T47D (cell line): ENCODE data around the gene TKFC.

ENCODE experiments used
- DNase-seq, 2 experiments: peaks; one replicate each; pipeline versions ENCODE4 v3.0.0 to v3.0.0-alpha.2; 2011 to 2012; ENCODE audit warnings: low read depth in 1 of 2, low spot score in 1 of 2
- JUND ChIP-seq: IDR thresholded peaks from 2 replicates; pipeline ENCODE4 v1.6.1; 2012; ENCODE audit warnings: low read depth
- in situ Hi-C: cut with HindIII; loops from 2 replicates; pipeline ENCODE4 v1.10.0; 2016; ENCODE audit warnings: low sequenced_read_pairs, low pct_unique_long_range_greater_than_20kb

Gene TKFC

DNA sequence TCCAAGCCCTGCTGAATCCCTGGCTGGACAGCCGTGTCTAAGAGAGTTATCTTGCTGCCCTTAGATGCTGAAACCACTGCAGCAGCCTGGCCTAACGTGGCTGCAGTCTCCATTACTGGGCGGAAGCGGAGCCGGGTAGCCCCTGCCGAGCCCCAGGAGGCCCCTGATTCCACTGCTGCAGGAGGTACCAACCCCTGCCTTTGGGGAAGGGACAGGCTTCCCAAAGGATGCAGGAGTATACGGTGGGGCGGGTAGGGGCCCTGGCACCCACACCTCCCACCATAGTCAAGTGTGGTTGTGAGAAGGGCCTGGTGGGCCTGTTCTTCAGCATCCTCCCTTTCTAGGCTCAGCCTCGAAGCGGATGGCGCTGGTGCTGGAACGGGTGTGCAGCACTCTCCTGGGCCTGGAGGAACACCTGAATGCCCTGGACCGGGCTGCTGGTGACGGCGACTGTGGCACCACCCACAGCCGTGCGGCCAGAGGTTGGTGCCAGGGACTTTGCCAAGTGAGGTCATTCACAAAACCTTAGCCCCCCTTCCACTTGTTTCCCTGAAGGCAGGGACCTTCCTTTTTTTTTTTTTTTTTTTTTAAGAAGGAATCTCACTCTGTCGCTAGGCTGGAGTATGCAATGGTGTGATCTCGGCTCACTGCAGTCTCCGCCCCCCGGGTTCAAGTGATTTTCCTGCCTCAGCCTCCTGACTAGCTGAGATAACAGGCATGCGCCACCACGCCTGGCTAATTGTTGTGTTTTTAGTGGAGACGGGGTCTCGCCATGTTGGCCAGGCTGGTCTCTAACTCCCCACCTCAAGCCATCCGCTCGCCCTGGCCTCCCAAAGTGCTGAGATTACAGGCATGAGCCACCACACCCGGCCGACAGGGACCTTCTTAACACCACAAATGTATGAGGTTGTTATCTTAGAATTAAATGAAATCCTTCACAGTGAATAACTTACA is 11.0 kb downstream of the TKFC start:
- no peak for DNase-seq
- no peak for TF ChIP-seq JUND
- in situ Hi-C loops: no loop called here

DNA sequence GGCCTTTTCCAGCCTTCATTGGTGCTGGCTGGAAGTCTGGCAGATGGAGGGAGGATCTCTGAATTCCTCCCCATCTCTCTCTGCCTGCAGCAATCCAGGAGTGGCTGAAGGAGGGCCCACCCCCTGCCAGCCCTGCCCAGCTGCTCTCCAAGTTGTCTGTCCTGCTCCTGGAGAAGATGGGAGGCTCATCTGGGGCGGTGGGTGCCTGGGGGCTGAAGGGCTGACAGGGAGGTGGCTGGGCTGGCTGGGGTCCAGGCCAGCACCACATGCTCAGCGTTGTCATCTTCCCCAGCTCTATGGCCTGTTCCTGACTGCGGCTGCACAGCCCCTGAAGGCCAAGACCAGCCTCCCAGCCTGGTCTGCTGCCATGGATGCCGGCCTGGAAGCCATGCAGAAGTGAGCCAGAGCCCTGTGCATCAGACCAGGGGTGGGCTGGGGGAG is 12.2 kb downstream of the TKFC start:
- DNase-seq: no peak
- no peak for TF ChIP-seq JUND
- in situ Hi-C loops: no loop called here

DNA sequence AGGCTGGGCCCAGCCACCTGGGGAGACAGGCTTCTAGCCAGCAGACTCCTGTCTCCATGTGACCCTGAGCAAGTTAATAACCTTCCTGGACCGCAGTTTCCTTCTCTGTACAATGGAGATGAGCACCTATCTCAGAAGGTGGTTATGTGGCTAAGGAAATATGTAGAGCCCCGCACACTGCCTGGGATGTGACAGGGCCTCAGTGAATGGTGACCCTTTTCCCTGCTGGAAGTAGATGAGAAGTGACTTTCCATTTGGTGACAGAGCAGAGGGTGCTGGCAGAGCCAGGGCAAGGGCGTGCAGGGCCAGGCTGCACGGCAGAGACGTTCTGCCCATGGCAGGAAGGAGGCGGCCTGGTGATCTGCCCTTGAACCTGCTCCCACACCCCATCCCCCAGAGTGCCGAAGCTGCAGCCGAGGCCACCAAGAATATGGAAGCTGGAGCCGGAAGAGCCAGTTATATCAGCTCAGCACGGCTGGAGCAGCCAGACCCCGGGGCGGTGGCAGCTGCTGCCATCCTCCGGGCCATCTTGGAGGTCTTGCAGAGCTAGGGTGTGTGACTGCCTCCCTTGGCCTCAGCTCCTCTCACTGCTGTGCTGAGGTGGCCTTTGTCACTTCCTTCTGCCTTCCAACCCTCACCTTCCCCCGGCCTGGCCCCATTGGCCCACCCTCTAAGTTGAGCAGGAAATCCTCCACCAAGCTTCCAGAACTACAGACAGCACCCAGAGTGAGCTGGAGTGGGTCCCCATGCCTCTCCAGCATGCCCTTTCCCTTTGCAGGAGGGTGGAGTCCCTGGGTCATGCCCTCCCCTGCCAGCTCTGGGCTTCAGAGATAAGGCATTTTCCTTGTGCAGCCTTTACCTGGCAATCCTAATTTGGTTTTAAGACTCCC is 13.2 kb downstream of the TKFC start:
- no peak for TF ChIP-seq JUND
- peak in 1 of 2 experiments; percentile 53 for DNase-seq
- in situ Hi-C loops: no loop called here

DNA sequence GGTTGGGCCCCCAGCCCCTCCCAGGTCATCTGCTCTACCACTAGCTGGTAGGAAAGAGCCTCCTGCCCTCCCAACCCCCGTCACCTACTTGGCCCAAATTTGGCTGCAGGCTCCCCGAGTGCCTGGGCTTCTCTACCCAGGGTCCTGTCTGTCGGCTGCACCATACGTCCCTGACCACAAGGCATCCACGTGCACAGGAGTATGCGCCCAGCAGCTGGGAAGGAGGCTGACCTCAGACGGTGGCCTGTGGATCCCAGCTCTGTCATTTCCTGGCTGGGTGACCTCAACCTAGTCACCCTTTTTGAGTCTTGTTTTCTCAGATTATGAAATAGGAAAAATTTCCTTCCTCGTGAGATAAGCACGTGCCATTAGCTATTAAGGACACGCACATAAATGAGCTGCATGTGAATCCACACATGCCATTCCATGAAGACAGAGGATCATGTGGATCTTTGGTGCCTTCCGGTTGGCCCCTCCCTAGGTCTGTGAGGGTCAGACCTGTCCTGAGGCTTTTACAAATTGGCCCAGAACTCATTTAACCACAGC is 15.0 kb downstream of the TKFC start:
- in situ Hi-C loops: no loop called here
- no peak for DNase-seq
- TF ChIP-seq JUND: no peak

DNA sequence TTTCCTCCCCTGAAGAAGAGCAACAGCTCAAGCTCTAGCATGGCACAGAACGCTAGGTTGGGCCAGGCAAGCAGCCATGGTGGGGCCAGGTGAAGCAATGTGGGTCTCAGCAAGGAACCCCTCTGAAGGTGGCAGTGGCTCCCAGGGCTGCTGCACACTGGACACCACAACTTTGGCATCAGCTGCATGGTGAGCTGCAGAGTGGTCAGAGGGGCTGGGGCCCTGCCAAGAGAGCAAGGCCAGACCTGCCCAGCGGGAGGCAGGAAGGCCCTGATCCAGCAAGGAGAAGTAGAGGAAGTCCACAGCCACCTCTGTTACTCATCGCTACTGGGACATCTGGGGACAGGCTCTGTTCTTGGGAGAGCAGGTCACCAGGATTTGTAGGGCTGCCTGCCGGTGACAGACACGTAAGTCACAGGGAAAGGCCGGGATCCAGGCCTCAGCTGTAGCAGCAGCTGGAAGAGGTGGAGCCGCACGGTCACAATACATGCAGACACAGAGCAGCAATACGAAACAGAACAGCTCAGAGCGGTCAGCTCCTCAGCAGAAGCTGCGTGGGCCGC is 16.2 kb downstream of the TKFC start:
- peak in 1 of 2 experiments; percentile 23 for DNase-seq
- in situ Hi-C loops: no loop called here
- TF ChIP-seq JUND: no peak

DNA sequence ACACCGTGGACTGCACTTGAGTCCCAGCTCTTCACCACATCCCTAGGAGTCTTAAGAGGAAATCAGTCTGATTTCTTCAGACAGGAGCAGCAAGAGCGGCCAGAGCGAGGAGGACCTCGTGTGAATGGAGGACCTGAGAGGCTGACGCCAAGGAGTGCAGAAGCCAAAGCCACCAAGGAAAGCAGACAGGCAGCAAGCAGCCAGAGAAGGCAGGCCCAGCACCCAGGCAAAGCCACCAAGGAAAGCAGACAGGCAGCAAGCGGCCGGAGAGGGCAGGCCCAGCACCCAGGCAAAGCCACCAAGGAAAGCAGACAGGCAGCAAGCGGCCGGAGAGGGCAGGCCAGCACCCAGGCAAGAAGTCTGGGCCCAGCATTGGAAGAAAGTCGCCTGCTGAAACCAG is 16.9 kb downstream of the TKFC start:
- no peak for TF ChIP-seq JUND
- no peak for DNase-seq
- in situ Hi-C loops: no loop called here

DNA sequence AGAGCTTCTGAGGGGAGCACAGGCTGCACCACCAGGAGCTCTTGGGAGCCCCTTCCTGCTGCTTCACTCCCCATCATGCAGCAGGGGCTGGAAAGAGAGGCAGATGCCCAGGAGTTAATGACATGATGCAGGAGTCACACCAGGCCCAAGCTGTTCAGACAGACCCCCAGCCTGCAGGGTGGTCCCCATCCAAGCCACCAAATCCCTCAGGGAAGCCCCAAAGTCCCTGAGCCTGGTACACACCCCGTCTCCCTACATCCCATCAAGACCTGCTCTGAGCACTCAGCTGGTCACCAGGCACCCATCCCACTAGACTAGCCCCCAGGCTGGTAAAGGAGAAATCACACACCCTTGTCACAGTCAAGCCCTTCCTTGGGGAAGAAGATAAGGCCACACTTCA is 17.3 kb downstream of the TKFC start:
- TF ChIP-seq JUND: no peak
- no peak for DNase-seq
- in situ Hi-C loops: no loop called here

DNA sequence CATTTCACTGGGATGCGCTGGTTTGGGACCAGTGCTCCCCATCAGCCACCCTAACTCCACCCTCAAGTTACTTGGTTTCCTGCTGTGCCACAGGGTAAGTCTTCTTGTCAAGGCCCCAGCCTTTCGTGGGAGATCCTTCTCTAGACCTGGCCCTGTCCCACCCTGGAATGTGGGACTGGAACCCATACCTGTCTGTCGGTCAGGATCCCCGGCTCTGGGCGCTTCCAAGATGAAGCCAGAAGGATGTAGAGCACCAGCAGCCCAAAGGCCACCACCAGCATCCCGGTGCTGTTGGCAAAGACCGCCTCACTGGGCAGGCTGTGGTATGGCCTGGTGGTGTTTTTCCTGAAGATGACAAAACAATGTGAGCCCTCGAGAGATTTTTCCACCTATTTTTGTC is 17.8 kb downstream of the TKFC start:
- no peak for DNase-seq
- in situ Hi-C loops: no loop called here
- TF ChIP-seq JUND: no peak

DNA sequence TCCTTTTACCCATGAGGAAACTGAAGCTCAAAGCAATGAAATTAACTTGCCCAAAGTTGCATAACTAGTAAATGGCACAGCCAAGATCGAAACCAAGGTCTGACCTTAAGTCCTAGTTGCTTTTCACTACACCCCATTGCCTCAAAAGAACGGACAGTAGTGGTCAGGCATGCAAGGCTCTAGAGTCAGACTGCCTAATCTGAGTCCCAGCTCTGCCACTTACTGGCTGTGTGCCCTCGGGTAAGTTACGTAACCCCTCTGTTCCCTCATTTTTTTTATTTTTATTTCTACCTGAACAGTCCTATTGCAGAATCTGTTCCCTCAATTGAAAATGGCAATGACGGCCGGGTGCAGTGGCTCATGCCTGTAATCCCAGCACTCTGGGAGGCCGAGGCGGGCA is 19.0 kb downstream of the TKFC start:
- TF ChIP-seq JUND: no peak
- DNase-seq: no peak
- in situ Hi-C loops: no loop called here

DNA sequence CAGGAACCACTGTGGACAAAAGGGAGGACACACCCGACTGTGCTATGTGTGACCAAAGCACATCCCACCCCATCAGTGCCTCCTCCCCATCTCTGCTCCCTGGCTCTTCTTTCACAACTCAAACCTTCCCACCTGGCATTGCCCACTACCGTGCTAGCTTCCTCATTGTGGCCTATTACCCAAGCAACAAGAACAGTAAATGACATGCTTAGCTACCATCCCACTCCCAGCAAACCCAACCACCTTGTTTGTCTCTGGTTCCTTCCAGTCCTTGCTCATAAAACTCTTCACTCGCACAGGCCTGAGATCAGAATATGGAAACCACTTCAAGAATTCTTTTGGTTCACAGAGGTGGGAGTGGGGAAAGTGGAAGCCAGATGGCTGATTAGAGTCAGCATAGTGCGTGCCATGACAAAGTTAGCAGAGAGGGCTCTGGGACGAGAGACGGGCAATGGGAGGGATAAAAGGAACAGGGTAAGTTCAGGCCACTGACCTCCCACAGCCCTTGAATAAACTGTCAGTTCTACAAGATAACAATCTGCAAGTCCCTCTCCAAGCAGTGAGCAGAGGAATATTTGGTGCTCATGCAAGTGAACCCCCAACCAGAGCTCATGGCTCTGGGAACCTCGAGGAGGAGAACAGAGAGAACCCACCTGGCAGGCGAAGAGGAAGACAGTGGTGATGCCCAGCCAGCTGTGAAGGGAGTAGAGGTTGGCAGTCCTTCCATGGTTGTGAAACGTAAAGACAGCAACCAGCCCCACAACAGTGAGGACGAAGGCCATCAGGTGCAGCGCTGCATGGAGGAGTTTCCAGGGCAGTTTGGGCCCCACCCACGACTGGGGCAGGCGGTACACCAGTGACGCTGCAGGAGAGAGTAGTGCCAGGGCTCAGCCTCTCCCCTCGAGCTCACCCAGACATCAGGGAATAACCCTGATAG is 20.4 kb downstream of the TKFC start:
- no peak for TF ChIP-seq JUND
- in situ Hi-C loops: no loop called here
- no peak for DNase-seq

DNA sequence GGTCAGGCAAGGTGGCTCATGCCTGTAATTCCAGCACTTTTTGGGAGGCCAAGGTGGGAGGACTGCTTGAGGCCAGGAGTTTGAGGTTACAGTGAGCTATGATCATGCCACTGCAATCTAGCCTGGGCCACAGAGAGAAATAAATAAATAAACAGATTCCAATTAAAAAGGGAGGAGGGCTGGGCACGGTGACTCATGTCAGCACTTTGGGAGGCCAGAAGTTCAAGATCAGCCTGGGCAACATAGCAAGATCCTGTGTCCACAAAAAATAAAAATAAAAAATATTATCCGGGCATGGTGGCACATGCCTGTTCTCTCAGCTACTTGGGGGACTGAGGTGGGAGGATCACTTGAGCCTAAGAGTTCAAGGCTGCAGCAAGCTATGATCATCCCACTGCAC is 21.2 kb downstream of the TKFC start:
- in situ Hi-C loops: no loop called here
- no peak for DNase-seq
- TF ChIP-seq JUND: no peak
